Measurements from ENCODE around the gene KRT78.

GRCh38 chr12:52850681-52851080 lies 1.9 kb upstream of the KRT78 start:
- TF ChIP-seq GATA2 (IDR thresholded peaks at IDR 0.05; ENCODE audit: low read depth, low read length) = no peak
- TF ChIP-seq GATA3 (IDR thresholded peaks at IDR 0.05; ENCODE audit: low read depth, low read length) = no peak

All from SH-SY5Y (cell line).